GM23248 (cell line): Measurements from ENCODE around the gene TENM3. TPM values are rescaled to one million over a fixed set of nuclear protein-coding genes. Genes with fewer than 3 reads are reported as not detected.

ENCODE experiments used
- DNase-seq: peaks from one replicate; pipeline ENCODE4 v3.0.0-alpha.2; 2015
- H2AFZ ChIP-seq: fragments of 200-600 bp; sonication (generic); 2 replicates; pipeline ENCODE4 v1.6.1; 2016; ENCODE audit warnings: antibody characterized with exemption
- H3F3A ChIP-seq: fragments of 200-600 bp; sonication (generic); 2 replicates; pipeline ENCODE4 v1.6.1; 2016; ENCODE audit warnings: mild to moderate bottlenecking, antibody characterized with exemption, mixed run types; ENCODE audit not compliant: insufficient read depth
- H3K27ac ChIP-seq: fragments of 200-600 bp; sonication (generic); 2 replicates; pipeline ENCODE4 v1.5.1; 2016; ENCODE audit warnings: mild to moderate bottlenecking
- H3K27me3 ChIP-seq: fragments of 200-600 bp; sonication (generic); replicated peaks from 2 replicates; pipeline ENCODE4 v1.6.1; 2016; ENCODE audit warnings: mild to moderate bottlenecking; ENCODE audit not compliant: insufficient read depth
- H3K36me3 ChIP-seq: fragments of 200-600 bp; sonication (generic); 2 replicates; pipeline ENCODE4 v1.6.1; 2016; ENCODE audit warnings: low read depth, mild to moderate bottlenecking
- H3K4me1 ChIP-seq: fragments of 200-600 bp; sonication (generic); 2 replicates; pipeline ENCODE4 v1.6.1; 2016; ENCODE audit warnings: mild to moderate bottlenecking; ENCODE audit not compliant: insufficient read depth
- H3K4me2 ChIP-seq: fragments of 200-600 bp; sonication (generic); one replicate; pipeline ENCODE4 v1.6.1; 2016; ENCODE audit warnings: mild to moderate bottlenecking; ENCODE audit not compliant: unreplicated experiment
- H3K4me3 ChIP-seq: fragments of 200-600 bp; sonication (generic); 2 replicates; pipeline ENCODE4 v1.5.1; 2016; ENCODE audit warnings: mild to moderate bottlenecking
- H3K79me2 ChIP-seq: fragments of 200-600 bp; sonication (generic); 2 replicates; pipeline ENCODE4 v1.6.1; 2016; ENCODE audit warnings: mild to moderate bottlenecking; ENCODE audit not compliant: insufficient read depth
- H3K9ac ChIP-seq: fragments of 200-600 bp; sonication (generic); 2 replicates; pipeline ENCODE4 v1.6.1; 2016; ENCODE audit warnings: mild to moderate bottlenecking
- H3K9me2 ChIP-seq: fragments of 200-600 bp; sonication (generic); 2 replicates; pipeline ENCODE4 v1.6.1; 2016; ENCODE audit warnings: mixed run types, mild to moderate bottlenecking, moderate library complexity; ENCODE audit not compliant: insufficient read depth
- H3K9me3 ChIP-seq: fragments of 200-600 bp; sonication (generic); one replicate; pipeline ENCODE4 v1.6.1; 2017; ENCODE audit warnings: low read depth
- H4K20me1 ChIP-seq: fragments of 200-600 bp; sonication (generic); 2 replicates; pipeline ENCODE4 v1.6.0; 2016; ENCODE audit not compliant: insufficient read depth
- EZH2 ChIP-seq: fragments of 200-600 bp; sonication (generic); IDR thresholded peaks from 2 replicates; pipeline ENCODE4 v1.6.1; 2018; ENCODE audit warnings: antibody characterized with exemption, mild to moderate bottlenecking; ENCODE audit not compliant: insufficient read depth, poor library complexity, severe bottlenecking
- EZH2phosphoT487 ChIP-seq: fragments of 200-600 bp; sonication (generic); IDR thresholded peaks from 2 replicates; pipeline ENCODE4 v1.6.1; 2018; ENCODE audit warnings: antibody characterized with exemption, moderate library complexity, mild to moderate bottlenecking, low read depth; ENCODE audit not compliant: insufficient read depth
- WGBS, 2 experiments: methylation state at CpG; one replicate each; pipeline ENCODE4 v1.1.6; 2015 to 2017; ENCODE audit warnings: low lambda C conversion rate in 2 of 2, low coverage in 1 of 2; ENCODE audit errors: missing lambda C conversion rate in 2 of 2; 5-methylcytosine and 5-hydroxymethylcytosine counted together
- in situ Hi-C: fragments of 300-500 bp; cut with MboI; formaldehyde crosslinking; loops from 2 replicates; pipeline ENCODE4 v1.15.0; 2020
- polyA plus RNA-seq: library from polyadenylated mRNA; unstranded; fragments of >200 nt; fragmentation: Nextera tagmentation; extraction: Ambion mirVana; gene quantifications from 2 replicates; pipeline ENCODE4 v1.2.1, GENCODE V29; 2016
- total RNA-seq: library from RNA; depleted of rRNA; stranded (reverse); fragments of >200 nt; shearing (Covaris generic); gene quantifications from 2 replicates; pipeline ENCODE4 v1.2.3, GENCODE V29; 2014

TENM3 gene
- total and polyA plus RNA-seq, 2 experiments from 2014 or later: 0.83 to 8.1 TPM

GRCh38 chr4:182277377-182277776 lies 34.2 kb downstream of the TENM3 start:
- no peak for TF ChIP-seq EZH2phosphoT487
- TF ChIP-seq EZH2: no peak
- no peak for DNase-seq
- Histone ChIP-seq H3K27ac (no peak overlapping the region), H3F3A (no peaks in the 10 kb centered on the region), H3K4me3 (no peak overlapping the region), H3K9ac (no peak overlapping the region), H3K4me1 (no peaks in the 10 kb centered on the region), H3K9me2 (no peaks in the 10 kb centered on the region), H3K79me2 (no peaks in the 10 kb centered on the region), H3K36me3 (no peaks in the 10 kb centered on the region), H3K9me3 (no peaks in the 10 kb centered on the region), H3K27me3 (no peaks in the 10 kb centered on the region), H3K4me2 (no peak overlapping the region), H2AFZ (no peak overlapping the region), H4K20me1 (no peaks in the 10 kb centered on the region)
- WGBS, 2 experiments: 20 to 21% methylated on average over 2 of the region's 2 CpGs
- in situ Hi-C loops: no loop called here

- 36 to 41% methylated on average over 11 of the region's 11 CpGs for WGBS, 2 experiments
- Histone ChIP-seq H3K4me2 (no peak overlapping the region), H3K36me3 (no peaks in the 10 kb centered on the region), H2AFZ (no peak overlapping the region), H3K9ac (no peak overlapping the region), H4K20me1 (no peaks in the 10 kb centered on the region), H3K4me1 (no peaks in the 10 kb centered on the region), H3K27ac (no peak overlapping the region), H3K79me2 (no peaks in the 10 kb centered on the region), H3K4me3 (no peak overlapping the region), H3K9me2 (no peaks in the 10 kb centered on the region), H3K9me3 (no peaks in the 10 kb centered on the region), H3K27me3 (no peaks in the 10 kb centered on the region), H3F3A (no peaks in the 10 kb centered on the region)
- in situ Hi-C loops: no loop called here
- TF ChIP-seq EZH2 (no peak), EZH2phosphoT487 (no peak)
- DNase-seq: no peak
Measured at GRCh38 chr4:182278729-182279128, 35.5 kb downstream of the TENM3 start.

DNA sequence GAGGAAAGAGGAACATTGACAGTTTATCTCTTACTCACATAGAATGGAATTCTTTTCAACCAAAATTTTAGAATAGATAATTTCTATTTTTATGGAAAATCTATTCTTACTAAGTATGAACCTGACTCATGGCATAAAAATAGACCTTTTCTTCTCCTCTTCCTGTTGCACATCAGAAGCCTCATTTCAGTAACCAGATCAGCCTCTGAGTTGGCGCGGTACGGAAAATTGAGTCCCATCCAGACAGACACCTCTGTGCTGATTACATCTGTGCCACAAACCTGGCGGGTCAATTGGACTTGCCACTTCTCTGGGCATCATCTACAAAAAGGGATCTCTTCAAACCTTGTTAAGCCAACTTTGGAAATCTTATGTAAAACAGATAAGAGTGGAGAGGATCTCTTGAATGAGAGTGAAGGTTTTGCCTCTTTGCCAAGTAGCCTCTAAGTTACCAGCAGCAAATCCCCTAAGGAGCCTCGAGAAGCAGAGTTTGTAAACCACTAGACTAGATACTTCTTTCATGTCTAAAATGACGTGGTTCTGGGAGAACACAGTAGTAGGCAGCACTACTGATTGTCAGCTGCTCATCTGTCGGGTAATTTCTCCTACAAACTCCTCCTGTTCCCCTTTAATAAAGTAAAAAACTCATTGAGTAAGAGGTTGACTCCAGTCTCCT lies 37.4 kb downstream of the TENM3 start:
- Histone ChIP-seq H3K27me3 (no peaks in the 10 kb centered on the region), H3K27ac (no peak overlapping the region), H3K4me3 (no peak overlapping the region), H3K79me2 (no peaks in the 10 kb centered on the region), H3K4me2 (no peak overlapping the region), H3K9me3 (no peaks in the 10 kb centered on the region), H3F3A (no peaks in the 10 kb centered on the region), H3K9me2 (no peaks in the 10 kb centered on the region), H3K4me1 (no peaks in the 10 kb centered on the region), H3K36me3 (no peaks in the 10 kb centered on the region), H3K9ac (no peak overlapping the region), H4K20me1 (no peaks in the 10 kb centered on the region), H2AFZ (no peak overlapping the region)
- DNase-seq: no peak
- TF ChIP-seq EZH2: no peak
- no peak for TF ChIP-seq EZH2phosphoT487
- in situ Hi-C loops: no loop called here
- 26 to 35% methylated on average over 7 of the region's 7 CpGs for WGBS, 2 experiments

DNA sequence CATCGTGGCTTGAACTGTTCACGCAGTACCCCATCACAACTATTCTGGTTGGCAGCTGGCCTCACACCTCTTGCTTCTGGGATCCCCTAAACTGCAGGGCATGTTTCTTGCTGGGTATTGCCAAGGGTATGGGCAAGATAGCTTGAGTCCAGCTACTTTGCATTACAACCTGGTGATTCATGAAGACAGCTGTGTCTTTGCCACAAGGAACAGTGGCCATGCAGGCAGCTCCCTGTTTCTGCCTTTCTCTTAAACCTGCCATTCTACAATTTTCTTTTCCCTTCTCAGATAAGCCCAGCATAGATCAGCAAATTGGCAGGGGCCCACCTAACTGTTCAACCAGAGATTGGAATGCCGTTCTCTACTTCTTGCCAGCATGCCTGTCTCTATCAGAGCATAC lies 42.8 kb downstream of the TENM3 start:
- no peaks in the 10 kb centered on the region for H3K36me3 ChIP-seq
- no peak overlapping the region for H2AFZ ChIP-seq
- no peaks in the 10 kb centered on the region for H3K27me3 ChIP-seq
- WGBS, 2 experiments: 37% methylated on average over 3 of the region's 3 CpGs
- no peaks in the 10 kb centered on the region for H3K79me2 ChIP-seq
- H3K27ac ChIP-seq: no peak overlapping the region
- TF ChIP-seq EZH2 (no peak), EZH2phosphoT487 (no peak)
- H3K9ac ChIP-seq: no peak overlapping the region
- H4K20me1 ChIP-seq: no peaks in the 10 kb centered on the region
- no peak for DNase-seq
- no peaks in the 10 kb centered on the region for H3K9me3 ChIP-seq
- H3K4me3 ChIP-seq: no peak overlapping the region
- H3K4me1 ChIP-seq: no peaks in the 10 kb centered on the region
- in situ Hi-C loops: no loop called here
- H3F3A ChIP-seq: no peaks in the 10 kb centered on the region
- H3K4me2 ChIP-seq: no peak overlapping the region
- H3K9me2 ChIP-seq: no peaks in the 10 kb centered on the region
